ENCODE measurements around the gene IGSF21. TPM values are rescaled to one million over a fixed set of nuclear protein-coding genes. Genes with fewer than 3 reads are reported as not detected.

IGSF21 gene
- total and polyA plus RNA-seq, 11 donors, result 0.54 to 2.2 (median 0.94) TPM; not detected in 1

DNA sequence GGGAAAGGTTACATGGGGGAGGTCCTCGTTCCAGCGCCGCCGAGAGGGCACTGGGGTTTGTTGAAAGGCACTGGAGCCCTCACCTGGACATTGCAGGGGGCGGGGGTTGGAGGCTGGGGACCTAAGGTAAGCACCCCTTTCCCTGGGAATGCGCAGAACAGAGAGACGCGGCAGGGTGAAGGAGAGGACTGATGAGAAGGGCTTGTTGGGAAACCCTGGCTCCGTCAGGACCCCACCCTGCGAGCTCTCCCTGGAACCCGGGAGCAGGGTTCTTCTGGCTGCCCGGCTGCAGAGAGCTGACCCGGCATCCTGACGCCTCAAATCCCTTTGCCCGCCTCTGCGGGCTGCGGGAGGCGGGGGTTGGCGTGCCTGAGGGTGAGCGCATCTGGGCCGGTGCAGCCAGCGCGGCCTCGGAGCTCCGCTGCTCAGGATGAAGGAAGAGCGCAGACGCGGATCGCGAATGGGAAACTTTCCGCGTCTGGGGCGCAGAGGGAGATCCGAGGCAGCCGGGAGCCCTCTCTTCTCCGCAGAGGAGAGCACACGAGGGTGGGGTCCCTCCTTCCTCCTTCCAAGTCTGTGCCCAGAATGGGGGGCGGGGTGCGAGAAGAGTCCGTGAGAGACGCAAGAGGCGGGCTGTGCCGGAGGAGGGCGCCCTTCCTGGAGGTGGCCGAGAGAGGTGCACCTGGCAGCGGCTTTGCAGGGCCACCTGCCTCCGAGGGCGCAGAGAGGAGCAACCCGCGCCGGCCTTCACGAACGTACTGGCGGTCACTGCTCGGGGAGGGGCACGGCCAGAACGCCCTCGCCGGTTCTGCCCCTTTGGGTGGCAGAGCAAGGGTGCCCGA is 2.4 kb downstream of the IGSF21 start:
- DNase-seq (peak; percentile 34 to 79 (median 50)), ATAC-seq (peak; percentile 23 to 64 (median 50))
- TF ChIP-seq, protein P1, sequence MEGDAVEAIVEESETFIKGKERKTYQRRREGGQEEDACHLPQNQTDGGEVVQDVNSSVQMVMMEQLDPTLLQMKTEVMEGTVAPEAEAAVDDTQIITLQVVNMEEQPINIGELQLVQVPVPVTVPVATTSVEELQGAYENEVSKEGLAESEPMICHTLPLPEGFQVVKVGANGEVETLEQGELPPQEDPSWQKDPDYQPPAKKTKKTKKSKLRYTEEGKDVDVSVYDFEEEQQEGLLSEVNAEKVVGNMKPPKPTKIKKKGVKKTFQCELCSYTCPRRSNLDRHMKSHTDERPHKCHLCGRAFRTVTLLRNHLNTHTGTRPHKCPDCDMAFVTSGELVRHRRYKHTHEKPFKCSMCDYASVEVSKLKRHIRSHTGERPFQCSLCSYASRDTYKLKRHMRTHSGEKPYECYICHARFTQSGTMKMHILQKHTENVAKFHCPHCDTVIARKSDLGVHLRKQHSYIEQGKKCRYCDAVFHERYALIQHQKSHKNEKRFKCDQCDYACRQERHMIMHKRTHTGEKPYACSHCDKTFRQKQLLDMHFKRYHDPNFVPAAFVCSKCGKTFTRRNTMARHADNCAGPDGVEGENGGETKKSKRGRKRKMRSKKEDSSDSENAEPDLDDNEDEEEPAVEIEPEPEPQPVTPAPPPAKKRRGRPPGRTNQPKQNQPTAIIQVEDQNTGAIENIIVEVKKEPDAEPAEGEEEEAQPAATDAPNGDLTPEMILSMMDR (IDR thresholded peaks at IDR 0.05), result peak in 4 of 12 donors; percentile 13 to 41 (median 18)
- no peak for TF ChIP-seq POLR2A (IDR thresholded peaks at IDR 0.05)
- whole genome bisulfite sequencing, 4 donors, result 1 to 3% (median 2%) methylated on average over 32 to 60 of the region's 60 CpGs
- H3K9me3 ChIP-seq, result no peaks in the 10 kb centered on the region
- no peaks in the 10 kb centered on the region for H3K36me3 ChIP-seq
- intact Hi-C loops (cut with DNase I), result loop anchor here in 4 of 10 donors (10.0 kb wide), 3 partner anchors 445 to 615 kb away; no protein-coding TSS in a partner anchor
- peak overlapping the region in 2 of 12 donors; percentile 4 to 32 for H3K27ac ChIP-seq
- H3K27me3 ChIP-seq, result peaks cover 33 to 98% (median 71%) of the 10 kb centered on the region in 9 donors
- H3K4me3 ChIP-seq, result peak overlapping the region in 11 of 12 donors; percentile 8 to 43 (median 32)
- H3K4me1 ChIP-seq, result peaks cover 0 to 41% (median 11%) of the 10 kb centered on the region in 12 donors

DNA sequence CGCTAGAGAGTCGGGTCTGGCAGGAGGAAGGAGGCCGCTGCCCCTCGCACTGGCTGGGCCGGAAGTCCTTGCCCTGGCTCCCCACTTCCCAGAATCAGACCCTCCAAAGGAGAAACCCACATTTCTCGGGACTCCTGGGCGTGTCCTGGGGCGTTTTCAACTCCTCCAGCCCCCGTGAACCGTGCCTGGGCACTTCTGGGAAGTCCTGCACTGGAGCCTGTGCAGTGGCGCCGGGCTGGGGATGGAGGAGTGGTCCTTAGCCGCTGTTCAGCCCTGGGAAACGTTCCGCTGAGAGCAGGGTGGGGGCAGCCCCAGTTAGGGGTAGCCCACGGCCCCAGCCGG is 3.0 kb downstream of the IGSF21 start:
- intact Hi-C loops (cut with DNase I), result no loop called here

DNA sequence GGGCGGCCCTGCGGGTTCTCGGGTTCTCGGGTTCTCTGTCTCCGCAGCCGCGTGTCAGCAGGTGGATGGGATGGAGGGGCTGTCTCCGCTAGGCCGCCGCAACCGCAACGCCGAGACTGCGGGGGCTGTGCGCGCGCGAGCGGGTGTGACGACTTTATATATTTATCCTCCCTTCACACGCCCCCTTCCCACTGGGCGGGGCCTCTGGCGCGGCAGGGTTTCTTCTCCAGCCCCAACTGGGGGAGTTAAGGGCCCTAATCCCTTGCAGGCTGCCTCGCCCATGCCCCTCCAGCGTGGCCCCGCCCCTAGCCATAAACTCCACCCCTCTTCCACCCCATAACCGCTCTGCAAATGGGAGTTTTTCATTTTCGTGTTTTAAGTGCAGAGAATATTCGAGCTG is 3.4 kb downstream of the IGSF21 start:
- Histone ChIP-seq H3K27ac (peak overlapping the region in 1 of 12 donors; percentile 32), H3K4me1 (peaks cover 0 to 41% (median 11%) of the 10 kb centered on the region in 12 donors), H3K9me3 (no peaks in the 10 kb centered on the region), H3K27me3 (peaks cover 33 to 93% (median 66%) of the 10 kb centered on the region in 9 donors), H3K36me3 (no peaks in the 10 kb centered on the region), H3K4me3 (peak overlapping the region in 10 of 12 donors; percentile 16 to 43 (median 34))
- TF ChIP-seq POLR2A (IDR thresholded peaks at IDR 0.05), result no peak
- TF ChIP-seq, protein P1 (IDR thresholded peaks at IDR 0.05), result no peak
- peak in 2 of 5 donors; percentile 49 to 72 for DNase-seq
- WGBS, 4 donors, result 2 to 3% (median 3%) methylated on average over 10 to 30 of the region's 30 CpGs
- intact Hi-C loops (cut with DNase I), result no loop called here
- peak in 3 of 4 donors; percentile 21 to 52 (median 35) for ATAC-seq

More for the DNA sequence above, 3.0 kb downstream of the IGSF21 start:
- Histone ChIP-seq H3K27ac (peak overlapping the region in 1 of 12 donors; percentile 32), H3K4me1 (peaks cover 0 to 41% (median 11%) of the 10 kb centered on the region in 12 donors), H3K9me3 (no peaks in the 10 kb centered on the region), H3K27me3 (peaks cover 33 to 97% (median 70%) of the 10 kb centered on the region in 9 donors), H3K4me3 (peak overlapping the region in 10 of 12 donors; percentile 16 to 43 (median 34)), H3K36me3 (no peaks in the 10 kb centered on the region)
- DNase-seq (no peak), ATAC-seq (peak in 2 of 4 donors; percentile 5 to 8)
- 0 to 3% (median 1%) methylated on average over 1 to 17 of the region's 17 CpGs for WGBS, 4 donors
- no peak for TF ChIP-seq POLR2A (IDR thresholded peaks at IDR 0.05)
- TF ChIP-seq, protein P1 (IDR thresholded peaks at IDR 0.05), result no peak

DNA sequence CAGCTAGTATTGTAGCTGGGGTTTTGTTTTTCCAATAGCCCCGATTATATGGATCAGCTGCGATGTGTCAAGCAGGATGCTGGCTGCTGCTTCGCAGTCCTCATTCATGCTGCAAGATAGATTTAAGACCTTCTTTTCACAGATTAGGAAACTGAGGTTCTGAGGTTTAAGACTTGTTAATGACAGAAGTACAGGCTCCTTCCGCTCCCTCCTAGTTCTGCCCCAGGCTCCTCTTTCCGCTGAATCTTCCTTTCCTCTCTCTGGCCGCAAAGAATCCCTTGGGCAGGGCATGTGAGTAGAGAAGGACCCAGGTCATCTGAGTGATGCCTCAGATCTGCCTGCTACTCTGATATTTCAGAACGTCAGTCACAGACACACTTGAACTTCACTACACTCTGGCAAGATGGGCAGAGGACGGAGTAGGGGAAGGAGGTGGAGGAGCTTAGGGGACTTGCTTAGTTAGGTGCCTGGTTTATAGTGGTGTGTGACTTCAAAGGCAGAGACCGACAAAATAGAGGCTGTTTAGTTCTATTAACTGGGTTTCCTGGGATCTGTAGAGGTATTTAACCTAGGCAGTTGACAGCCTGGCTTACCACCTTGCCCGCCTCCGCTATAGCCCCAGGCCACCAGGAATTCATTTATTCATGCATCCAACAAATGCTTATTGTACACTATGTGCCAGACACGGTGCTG is 4.2 kb downstream of the IGSF21 start:
- Histone ChIP-seq H3K36me3 (no peaks in the 10 kb centered on the region), H3K27ac (no peak overlapping the region), H3K4me3 (no peak overlapping the region), H3K9me3 (no peaks in the 10 kb centered on the region), H3K4me1 (peaks cover 0 to 41% (median 11%) of the 10 kb centered on the region in 12 donors), H3K27me3 (peaks cover 33 to 88% (median 58%) of the 10 kb centered on the region in 9 donors)
- no peak for TF ChIP-seq POLR2A (IDR thresholded peaks at IDR 0.05)
- TF ChIP-seq, protein P1 (IDR thresholded peaks at IDR 0.05), result no peak
- intact Hi-C loops (cut with DNase I), result no loop called here
- WGBS, 4 donors, result 41 to 52% (median 47%) methylated on average over 12 of the region's 12 CpGs
- ATAC-seq (no peak), DNase-seq (no peak)
